ENCODE measurements around the gene NCAPG.

NCAPG gene

GRCh38 chr4:17766826-17767458, 43.8 kb upstream of the NCAPG start:
- H3K27ac ChIP-seq (replicated peaks) = no peak overlapping the region
- no peaks in the 10 kb centered on the region for H3K27me3 ChIP-seq (ENCODE audit: insufficient read depth, poor library complexity, severe bottlenecking)
- DNase-seq (ENCODE audit: low read depth in 1 of 2, low spot score in 1 of 2) = no peak
- TF ChIP-seq POLR2AphosphoS5 (IDR thresholded peaks at IDR 0.05; ENCODE audit: low read depth) (no peak), SPI1 (IDR thresholded peaks at IDR 0.05; ENCODE audit: borderline replicate concordance, low read depth) (no peak), GABPA (IDR thresholded peaks at IDR 0.05; ENCODE audit: low read depth) (no peak), CTCF (IDR thresholded peaks at IDR 0.05; ENCODE audit: insufficient read depth, low read length) (no peak), REST (IDR thresholded peaks at IDR 0.05; ENCODE audit: insufficient replicate concordance, low read depth) (no peak)
- H3K4me3 ChIP-seq (replicated peaks; ENCODE audit: insufficient read depth, low read length) = no peak overlapping the region

GRCh38 chr4:17769406-17770174, 41.2 kb upstream of the NCAPG start:
- H3K27me3 ChIP-seq (ENCODE audit: insufficient read depth, poor library complexity, severe bottlenecking) = no peaks in the 10 kb centered on the region
- no peak for TF ChIP-seq POLR2AphosphoS5 (IDR thresholded peaks at IDR 0.05; ENCODE audit: low read depth)
- no peak for DNase-seq (ENCODE audit: low read depth in 1 of 2, low spot score in 1 of 2)
- no peak overlapping the region for H3K27ac ChIP-seq (replicated peaks)
- H3K4me3 ChIP-seq (replicated peaks; ENCODE audit: insufficient read depth, low read length) = no peak overlapping the region

GRCh38 chr4:17770845-17771244, 39.9 kb upstream of the NCAPG start:
- Histone ChIP-seq H3K27me3 (ENCODE audit: insufficient read depth, poor library complexity, severe bottlenecking) (no peaks in the 10 kb centered on the region), H3K4me3 (replicated peaks; ENCODE audit: insufficient read depth, low read length) (no peak overlapping the region), H3K27ac (replicated peaks) (no peak overlapping the region)
- TF ChIP-seq REST (IDR thresholded peaks at IDR 0.05; ENCODE audit: insufficient replicate concordance, low read depth) (no peak), CTCF (IDR thresholded peaks at IDR 0.05; ENCODE audit: insufficient read depth, low read length) (no peak), POLR2AphosphoS5 (IDR thresholded peaks at IDR 0.05; ENCODE audit: low read depth) (no peak), GABPA (IDR thresholded peaks at IDR 0.05; ENCODE audit: low read depth) (no peak), SPI1 (IDR thresholded peaks at IDR 0.05; ENCODE audit: borderline replicate concordance, low read depth) (no peak)
- no peak for DNase-seq (ENCODE audit: low read depth in 1 of 2, low spot score in 1 of 2)

- DNase-seq (ENCODE audit: low read depth in 1 of 2, low spot score in 1 of 2) = no peak
- Histone ChIP-seq H3K27ac (replicated peaks) (no peak overlapping the region), H3K27me3 (ENCODE audit: insufficient read depth, poor library complexity, severe bottlenecking) (no peaks in the 10 kb centered on the region), H3K4me3 (replicated peaks; ENCODE audit: insufficient read depth, low read length) (no peak overlapping the region)
- TF ChIP-seq CTCF (IDR thresholded peaks at IDR 0.05; ENCODE audit: insufficient read depth, low read length) (no peak), SPI1 (IDR thresholded peaks at IDR 0.05; ENCODE audit: borderline replicate concordance, low read depth) (no peak), POLR2AphosphoS5 (IDR thresholded peaks at IDR 0.05; ENCODE audit: low read depth) (no peak), REST (IDR thresholded peaks at IDR 0.05; ENCODE audit: insufficient replicate concordance, low read depth) (no peak), GABPA (IDR thresholded peaks at IDR 0.05; ENCODE audit: low read depth) (no peak)
Observed at GRCh38 chr4:17771284-17771908, 39.4 kb upstream of the NCAPG start.

Data from HL-60 (cell line).